Upper lobe of left lung (tissue), 4 donors: ENCODE measurements around the gene RAET1E.

Source experiments
- EP300 ChIP-seq, 4 donors: sonication (generic); formaldehyde crosslinking; IDR thresholded peaks; one replicate each; pipeline ENCODE4 v1.5.1; 2017; ENCODE audit warnings: antibody characterized with exemption in 4 of 4, control low read depth in 2 of 4
- TF ChIP-seq, protein P1 (sequence below), 6 experiments: fragments of 450-650 bp in 4 of 6; fragments of 200-600 bp in 2 of 6; sonication (generic) in 2 of 6; IDR thresholded peaks; one replicate each; pipeline ENCODE4 v1.5.1; 2016 to 2019; ENCODE audit warnings: antibody characterized with exemption in 6 of 6

- TF ChIP-seq, protein P1, sequence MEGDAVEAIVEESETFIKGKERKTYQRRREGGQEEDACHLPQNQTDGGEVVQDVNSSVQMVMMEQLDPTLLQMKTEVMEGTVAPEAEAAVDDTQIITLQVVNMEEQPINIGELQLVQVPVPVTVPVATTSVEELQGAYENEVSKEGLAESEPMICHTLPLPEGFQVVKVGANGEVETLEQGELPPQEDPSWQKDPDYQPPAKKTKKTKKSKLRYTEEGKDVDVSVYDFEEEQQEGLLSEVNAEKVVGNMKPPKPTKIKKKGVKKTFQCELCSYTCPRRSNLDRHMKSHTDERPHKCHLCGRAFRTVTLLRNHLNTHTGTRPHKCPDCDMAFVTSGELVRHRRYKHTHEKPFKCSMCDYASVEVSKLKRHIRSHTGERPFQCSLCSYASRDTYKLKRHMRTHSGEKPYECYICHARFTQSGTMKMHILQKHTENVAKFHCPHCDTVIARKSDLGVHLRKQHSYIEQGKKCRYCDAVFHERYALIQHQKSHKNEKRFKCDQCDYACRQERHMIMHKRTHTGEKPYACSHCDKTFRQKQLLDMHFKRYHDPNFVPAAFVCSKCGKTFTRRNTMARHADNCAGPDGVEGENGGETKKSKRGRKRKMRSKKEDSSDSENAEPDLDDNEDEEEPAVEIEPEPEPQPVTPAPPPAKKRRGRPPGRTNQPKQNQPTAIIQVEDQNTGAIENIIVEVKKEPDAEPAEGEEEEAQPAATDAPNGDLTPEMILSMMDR (IDR thresholded peaks at IDR 0.05), result no peak
- no peak for TF ChIP-seq EP300 (IDR thresholded peaks at IDR 0.05)
Observed at GRCh38 chr6:149921361-149921760, 23.4 kb upstream of the RAET1E start.
